GM12891 (cell line): Measurements from ENCODE around the gene NRN1L.

Experiments used
- PAX5 ChIP-seq: IDR thresholded peaks from 2 replicates; pipeline ENCODE4 v1.6.1; 2011; ENCODE audit warnings: low read length, moderate library complexity, mild to moderate bottlenecking; ENCODE audit not compliant: insufficient read depth, severe bottlenecking
- POLR2A ChIP-seq: IDR thresholded peaks from 2 replicates; pipeline ENCODE4 v1.6.1; 2011; ENCODE audit warnings: low read depth, low read length, control low read depth
- POLR2AphosphoS5 ChIP-seq: IDR thresholded peaks from 2 replicates; pipeline ENCODE4 v1.6.1; 2011; ENCODE audit warnings: low read depth, low read length, control low read depth
- TAF1 ChIP-seq: IDR thresholded peaks from 2 replicates; pipeline ENCODE4 v1.6.1; 2011; ENCODE audit warnings: low read depth, low read length, control low read depth

GRCh38 chr16:67862623-67863583 is 21.8 kb upstream of the NRN1L start:
- TF ChIP-seq POLR2AphosphoS5 = no peak
- TF ChIP-seq PAX5 = no peak
- TF ChIP-seq POLR2A = no peak
- no peak for TF ChIP-seq TAF1
